Measurements from ENCODE around the gene ISG20L2.

DNA sequence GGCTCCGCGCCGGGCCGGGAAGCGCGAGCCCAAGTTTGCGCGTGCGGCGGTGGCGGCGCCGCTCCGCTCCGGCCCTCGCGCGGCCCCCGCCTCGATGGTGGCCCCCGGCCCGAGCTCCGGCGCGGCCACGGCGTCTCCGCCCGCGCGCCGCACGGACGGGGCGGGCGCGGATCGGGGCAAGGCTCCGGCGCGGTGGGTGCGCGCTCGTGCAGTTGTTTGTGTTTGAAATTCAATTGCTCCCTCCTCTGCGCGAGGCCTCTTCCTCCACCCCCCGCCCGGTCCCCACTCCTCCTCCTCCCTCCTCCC is 22.8 kb upstream of the ISG20L2 start, which contains the start of gene HDGF:
- TF ChIP-seq ZNF274 (IDR thresholded peaks at IDR 0.05; ENCODE audit: low read depth, low read length) (no peak), YY1 (IDR thresholded peaks at IDR 0.05; ENCODE audit: insufficient read depth, insufficient read length) (no peak), SUZ12 (IDR thresholded peaks at IDR 0.05; ENCODE audit: extremely low read depth, insufficient read depth, insufficient read length) (no peak)
